ENCODE measurements around the gene FTO. TPM values are rescaled to one million over a fixed set of nuclear protein-coding genes. Genes with fewer than 3 reads are reported as not detected.
A peak's percentile ranks its signal among the peaks of the same experiment; 100 is the strongest.

The FTO gene
- polyA plus RNA-seq, 3 donors from 2014 or later, result 61.3 to 106 (median 65.1) TPM

- H3K36me3 Mint-ChIP-seq, result peaks cover 0 to 6% (median 3%) of the 10 kb centered on the region in 3 donors
- H3K4me1 Mint-ChIP-seq, result no peaks in the 10 kb centered on the region
- DNase-seq, result no peak
- H3K27ac Mint-ChIP-seq, result no peak overlapping the region
- H3K27me3 Mint-ChIP-seq (ENCODE audit: low read depth in 3 of 3), result no peaks in the 10 kb centered on the region
- H3K9me3 Mint-ChIP-seq, result no peaks in the 10 kb centered on the region
- H3K4me3 Mint-ChIP-seq, result no peak overlapping the region
Observed at GRCh38 chr16:53967572-53967971, 263.6 kb downstream of the FTO start.

GRCh38 chr16:53968454-53968853 is 264.5 kb downstream of the FTO start:
- Mint-ChIP-seq H3K27ac (no peak overlapping the region), H3K36me3 (peaks cover 0 to 6% (median 3%) of the 10 kb centered on the region in 3 donors), H3K9me3 (no peaks in the 10 kb centered on the region), H3K4me3 (no peak overlapping the region), H3K27me3 (ENCODE audit: low read depth in 3 of 3) (peaks cover 0 to 2% (median under 1%) of the 10 kb centered on the region in 3 donors), H3K4me1 (no peaks in the 10 kb centered on the region)
- no peak for DNase-seq

- no peaks in the 10 kb centered on the region for H3K9me3 Mint-ChIP-seq
- peaks cover 0 to 2% (median 1%) of the 10 kb centered on the region in 3 donors for H3K27me3 Mint-ChIP-seq (ENCODE audit: low read depth in 3 of 3)
- no peak for DNase-seq
- H3K27ac Mint-ChIP-seq, result no peak overlapping the region
- H3K4me3 Mint-ChIP-seq, result no peak overlapping the region
- H3K36me3 Mint-ChIP-seq, result peaks cover 0 to 6% (median 3%) of the 10 kb centered on the region in 3 donors
- no peaks in the 10 kb centered on the region for H3K4me1 Mint-ChIP-seq
Observed at GRCh38 chr16:53968896-53969295, 264.9 kb downstream of the FTO start.

GRCh38 chr16:53971616-53972015 is 267.7 kb downstream of the FTO start:
- H3K27ac Mint-ChIP-seq, result no peak overlapping the region
- no peaks in the 10 kb centered on the region for H3K9me3 Mint-ChIP-seq
- peaks cover 0 to 6% (median 0%) of the 10 kb centered on the region in 3 donors for H3K36me3 Mint-ChIP-seq
- H3K4me3 Mint-ChIP-seq, result no peak overlapping the region
- no peak for DNase-seq
- no peaks in the 10 kb centered on the region for H3K4me1 Mint-ChIP-seq
- peaks cover 0 to 2% (median 1%) of the 10 kb centered on the region in 3 donors for H3K27me3 Mint-ChIP-seq (ENCODE audit: low read depth in 3 of 3)

- Mint-ChIP-seq H3K4me1 (no peaks in the 10 kb centered on the region), H3K9me3 (no peaks in the 10 kb centered on the region), H3K27me3 (ENCODE audit: low read depth in 3 of 3) (peaks cover 0 to 2% (median 1%) of the 10 kb centered on the region in 3 donors), H3K27ac (no peak overlapping the region), H3K4me3 (no peak overlapping the region), H3K36me3 (no peaks in the 10 kb centered on the region)
- no peak for DNase-seq
Observed at GRCh38 chr16:53973021-53973420, 269.1 kb downstream of the FTO start.

- Mint-ChIP-seq H3K36me3 (no peaks in the 10 kb centered on the region), H3K27me3 (ENCODE audit: low read depth in 3 of 3) (peaks cover 0 to 2% (median 1%) of the 10 kb centered on the region in 3 donors), H3K4me1 (no peaks in the 10 kb centered on the region), H3K4me3 (no peak overlapping the region), H3K9me3 (no peaks in the 10 kb centered on the region), H3K27ac (no peak overlapping the region)
- no peak for DNase-seq
Observed at GRCh38 chr16:53974484-53975080, 270.6 kb downstream of the FTO start.

GRCh38 chr16:53980675-53981074 is 276.7 kb downstream of the FTO start:
- Mint-ChIP-seq H3K4me3 (no peak overlapping the region), H3K4me1 (no peaks in the 10 kb centered on the region)

GRCh38 chr16:53982631-53983042 is 278.7 kb downstream of the FTO start:
- H3K27me3 Mint-ChIP-seq (ENCODE audit: low read depth in 3 of 3), result peaks cover 0 to 1% (median 0%) of the 10 kb centered on the region in 3 donors
- H3K27ac Mint-ChIP-seq, result no peak overlapping the region
- no peak overlapping the region for H3K4me3 Mint-ChIP-seq
- H3K36me3 Mint-ChIP-seq, result peaks cover 0 to 3% (median 0%) of the 10 kb centered on the region in 3 donors
- DNase-seq, result no peak
- no peaks in the 10 kb centered on the region for H3K9me3 Mint-ChIP-seq
- H3K4me1 Mint-ChIP-seq, result no peaks in the 10 kb centered on the region

More at GRCh38 chr16:53980675-53981074, 276.7 kb downstream of the FTO start:
- Mint-ChIP-seq H3K36me3 (peaks cover 0 to 3% (median 0%) of the 10 kb centered on the region in 3 donors), H3K9me3 (no peaks in the 10 kb centered on the region), H3K27ac (no peak overlapping the region), H3K27me3 (ENCODE audit: low read depth in 3 of 3) (peaks cover 0 to 1% (median 0%) of the 10 kb centered on the region in 3 donors)
- DNase-seq, result no peak

GRCh38 chr16:53984936-53985335 is 281.0 kb downstream of the FTO start:
- H3K4me3 Mint-ChIP-seq, result no peak overlapping the region
- no peaks in the 10 kb centered on the region for H3K9me3 Mint-ChIP-seq
- H3K27ac Mint-ChIP-seq, result no peak overlapping the region
- no peaks in the 10 kb centered on the region for H3K4me1 Mint-ChIP-seq
- peaks cover 0 to 1% (median 0%) of the 10 kb centered on the region in 3 donors for H3K27me3 Mint-ChIP-seq (ENCODE audit: low read depth in 3 of 3)
- H3K36me3 Mint-ChIP-seq, result peaks cover 0 to 7% (median 0%) of the 10 kb centered on the region in 3 donors
- no peak for DNase-seq

GRCh38 chr16:53985861-53986260 is 281.9 kb downstream of the FTO start:
- no peak overlapping the region for H3K27ac Mint-ChIP-seq
- no peak for DNase-seq
- H3K27me3 Mint-ChIP-seq (ENCODE audit: low read depth in 3 of 3), result peaks cover 0 to 1% (median 0%) of the 10 kb centered on the region in 3 donors
- no peaks in the 10 kb centered on the region for H3K9me3 Mint-ChIP-seq
- no peaks in the 10 kb centered on the region for H3K4me1 Mint-ChIP-seq
- no peak overlapping the region for H3K4me3 Mint-ChIP-seq
- peaks cover 0 to 8% (median 0%) of the 10 kb centered on the region in 3 donors for H3K36me3 Mint-ChIP-seq

GRCh38 chr16:53986793-53987192 is 282.8 kb downstream of the FTO start:
- H3K27ac Mint-ChIP-seq, result no peak overlapping the region
- DNase-seq, result no peak
- H3K4me1 Mint-ChIP-seq, result no peaks in the 10 kb centered on the region
- H3K4me3 Mint-ChIP-seq, result no peak overlapping the region
- no peaks in the 10 kb centered on the region for H3K9me3 Mint-ChIP-seq
- H3K36me3 Mint-ChIP-seq, result peaks cover 0 to 12% (median 0%) of the 10 kb centered on the region in 3 donors
- H3K27me3 Mint-ChIP-seq (ENCODE audit: low read depth in 3 of 3), result peaks cover 0 to 1% (median 0%) of the 10 kb centered on the region in 3 donors

- Mint-ChIP-seq H3K27ac (no peak overlapping the region), H3K27me3 (ENCODE audit: low read depth in 3 of 3) (peaks cover 0 to 1% (median 0%) of the 10 kb centered on the region in 3 donors), H3K9me3 (no peaks in the 10 kb centered on the region), H3K4me1 (peaks cover 0 to 2% of the 10 kb centered on the region in 2 donors), H3K36me3 (peaks cover 0 to 15% (median 0%) of the 10 kb centered on the region in 3 donors), H3K4me3 (no peak overlapping the region)
- DNase-seq, result no peak
Observed at GRCh38 chr16:53988136-53988535, 284.2 kb downstream of the FTO start.

GRCh38 chr16:53989597-53989996 is 285.6 kb downstream of the FTO start:
- H3K36me3 Mint-ChIP-seq, result peaks cover 0 to 15% (median 0%) of the 10 kb centered on the region in 3 donors
- DNase-seq, result no peak
- peaks cover 0 to 2% of the 10 kb centered on the region in 2 donors for H3K4me1 Mint-ChIP-seq
- no peaks in the 10 kb centered on the region for H3K27me3 Mint-ChIP-seq (ENCODE audit: low read depth in 3 of 3)
- no peak overlapping the region for H3K4me3 Mint-ChIP-seq
- no peak overlapping the region for H3K27ac Mint-ChIP-seq
- H3K9me3 Mint-ChIP-seq, result no peaks in the 10 kb centered on the region

- Mint-ChIP-seq H3K4me3 (no peak overlapping the region), H3K27ac (peak overlapping the region in 1 of 6 donors; percentile 68), H3K9me3 (no peaks in the 10 kb centered on the region), H3K36me3 (peaks cover 0 to 15% (median 3%) of the 10 kb centered on the region in 3 donors), H3K4me1 (peaks cover 0 to 2% of the 10 kb centered on the region in 2 donors), H3K27me3 (ENCODE audit: low read depth in 3 of 3) (peaks cover 0 to 2% (median 0%) of the 10 kb centered on the region in 3 donors)
- no peak for DNase-seq
Observed at GRCh38 chr16:53991754-53992378, 287.9 kb downstream of the FTO start.

Measured in immature natural killer cell (primary cell).